Measurements from ENCODE around the gene CRYM. TPM values are rescaled to one million over a fixed set of nuclear protein-coding genes. Genes with fewer than 3 reads are reported as not detected.

The CRYM gene
- total RNA-seq, 1 experiment from 2014 or later, result not detected

- Histone ChIP-seq H3F3A (ENCODE audit: insufficient read depth, low read depth) (no peaks in the 10 kb centered on the region), H3K4me1 (replicated peaks; ENCODE audit: insufficient read depth) (no peaks in the 10 kb centered on the region), H3K79me2 (ENCODE audit: low read depth) (no peaks in the 10 kb centered on the region), H3K4me2 (no peak within 1 kb of the TSS), H3K4me3 (no peak within 1 kb of the TSS), H3K36me3 (ENCODE audit: low read depth) (no peaks in the 10 kb centered on the region), H3K27ac (no peak within 1 kb of the TSS), H3K9me2 (ENCODE audit: insufficient read depth) (no peaks in the 10 kb centered on the region), H3K9me3 (ENCODE audit: insufficient read depth, low read depth) (no peaks in the 10 kb centered on the region), H2AFZ (no peak within 1 kb of the TSS), H3K27me3 (ENCODE audit: insufficient read depth, low read depth) (peaks cover 91% of the 10 kb centered on the region), H4K20me1 (ENCODE audit: insufficient read depth) (no peaks in the 10 kb centered on the region; the same call in 1 of the 2 replicates)
- ChIA-PET CTCF (interaction anchor here (1.3 kb wide), 1 partner anchor 67 kb away, joined by 3 read pairs; no protein-coding TSS in a partner anchor), POLR2A (ENCODE audit: unreplicated experiment) (no interaction called here)
- DNase-seq, result no peak
- TF ChIP-seq EZH2 (IDR thresholded peaks at IDR 0.05; ENCODE audit: low read depth), result no peak
- TF ChIP-seq CTCF (conservative IDR thresholded peaks at IDR 0.05), result no peak
- intact Hi-C loops (cut with micrococcal nuclease; ENCODE audit: unreplicated experiment), result no loop called here
- BruUV-seq (replicated peaks), result no TSS peak
Observed at GRCh38 chr16:21233521-21234150, 44.5 kb downstream of the CRYM start, which contains the start of gene ANKS4B. Gene ANKS4B (plus strand): TSS chr16:21233699. CDS start chr16:21233738, 39 bp downstream.

- H3K4me3 ChIP-seq, result no peak overlapping the region
- no peak overlapping the region for H3K4me2 ChIP-seq
- no peak overlapping the region for H3K27ac ChIP-seq
- H3K36me3 ChIP-seq (ENCODE audit: low read depth), result no peaks in the 10 kb centered on the region
- intact Hi-C loops (cut with micrococcal nuclease; ENCODE audit: unreplicated experiment), result no loop called here
- H3K79me2 ChIP-seq (ENCODE audit: low read depth), result no peaks in the 10 kb centered on the region
- no peak for DNase-seq
- ChIA-PET POLR2A (ENCODE audit: unreplicated experiment) (no interaction called here), CTCF (interaction anchor here (0.7 to 1.3 kb wide), 2 partner anchors 67 to 838 kb away, joined by 3 read pairs; no protein-coding TSS in a partner anchor)
- no peaks in the 10 kb centered on the region for H3K9me2 ChIP-seq (ENCODE audit: insufficient read depth)
- H2AFZ ChIP-seq, result no peak overlapping the region
- H3K27me3 ChIP-seq (ENCODE audit: insufficient read depth, low read depth), result peaks cover 95% of the 10 kb centered on the region
- no peaks in the 10 kb centered on the region for H3K4me1 ChIP-seq (replicated peaks; ENCODE audit: insufficient read depth)
- no peak for TF ChIP-seq CTCF (conservative IDR thresholded peaks at IDR 0.05)
- no peak for TF ChIP-seq EZH2 (IDR thresholded peaks at IDR 0.05; ENCODE audit: low read depth)
- no TSS peak for BruUV-seq (replicated peaks)
- no peaks in the 10 kb centered on the region for H3K9me3 ChIP-seq (ENCODE audit: insufficient read depth, low read depth)
- no peaks in the 10 kb centered on the region; the same call in 1 of the 2 replicates for H4K20me1 ChIP-seq (ENCODE audit: insufficient read depth)
- H3F3A ChIP-seq (ENCODE audit: insufficient read depth, low read depth), result no peaks in the 10 kb centered on the region
Observed at GRCh38 chr16:21233045-21233520, 45.0 kb downstream of the CRYM start.

- no peaks in the 10 kb centered on the region for H3K4me1 ChIP-seq (replicated peaks; ENCODE audit: insufficient read depth)
- no peaks in the 10 kb centered on the region for H3K79me2 ChIP-seq (ENCODE audit: low read depth)
- H3K9me2 ChIP-seq (ENCODE audit: insufficient read depth), result no peaks in the 10 kb centered on the region; the same call in 1 of the 2 replicates
- intact Hi-C loops (cut with micrococcal nuclease; ENCODE audit: unreplicated experiment), result no loop called here
- peaks cover 94% of the 10 kb centered on the region for H3K27me3 ChIP-seq (ENCODE audit: insufficient read depth, low read depth)
- no peak for TF ChIP-seq CTCF (conservative IDR thresholded peaks at IDR 0.05)
- TF ChIP-seq EZH2 (IDR thresholded peaks at IDR 0.05; ENCODE audit: low read depth), result no peak
- no peaks in the 10 kb centered on the region for H3K36me3 ChIP-seq (ENCODE audit: low read depth)
- no peak overlapping the region for H3K4me2 ChIP-seq
- no peak overlapping the region for H2AFZ ChIP-seq
- BruUV-seq (replicated peaks), result no TSS peak
- H3F3A ChIP-seq (ENCODE audit: insufficient read depth, low read depth), result no peaks in the 10 kb centered on the region
- H3K27ac ChIP-seq, result no peak overlapping the region
- POLR2A ChIA-PET (ENCODE audit: unreplicated experiment), result no interaction called here
- no peaks in the 10 kb centered on the region for H3K9me3 ChIP-seq (ENCODE audit: insufficient read depth, low read depth)
- CTCF ChIA-PET, result no interaction called here
- no peak overlapping the region for H3K4me3 ChIP-seq
- DNase-seq, result no peak
- no peaks in the 10 kb centered on the region for H4K20me1 ChIP-seq (ENCODE audit: insufficient read depth)
Observed at GRCh38 chr16:21228361-21228872, 49.7 kb downstream of the CRYM start.

Data from PC-9 (cell line).